HG03097 (cell line): ENCODE data around the gene OR51D1.
A peak's percentile ranks its signal among the peaks of the same experiment; 100 is the strongest.

ENCODE experiments used
- ATAC-seq: cut with Tn5 transposase; IDR thresholded peaks from one replicate; pipeline ENCODE4 v1.9.1; 2021; ENCODE audit not compliant: unreplicated experiment, low FRiP score

The OR51D1 gene, protein sequence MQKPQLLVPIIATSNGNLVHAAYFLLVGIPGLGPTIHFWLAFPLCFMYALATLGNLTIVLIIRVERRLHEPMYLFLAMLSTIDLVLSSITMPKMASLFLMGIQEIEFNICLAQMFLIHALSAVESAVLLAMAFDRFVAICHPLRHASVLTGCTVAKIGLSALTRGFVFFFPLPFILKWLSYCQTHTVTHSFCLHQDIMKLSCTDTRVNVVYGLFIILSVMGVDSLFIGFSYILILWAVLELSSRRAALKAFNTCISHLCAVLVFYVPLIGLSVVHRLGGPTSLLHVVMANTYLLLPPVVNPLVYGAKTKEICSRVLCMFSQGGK

DNA sequence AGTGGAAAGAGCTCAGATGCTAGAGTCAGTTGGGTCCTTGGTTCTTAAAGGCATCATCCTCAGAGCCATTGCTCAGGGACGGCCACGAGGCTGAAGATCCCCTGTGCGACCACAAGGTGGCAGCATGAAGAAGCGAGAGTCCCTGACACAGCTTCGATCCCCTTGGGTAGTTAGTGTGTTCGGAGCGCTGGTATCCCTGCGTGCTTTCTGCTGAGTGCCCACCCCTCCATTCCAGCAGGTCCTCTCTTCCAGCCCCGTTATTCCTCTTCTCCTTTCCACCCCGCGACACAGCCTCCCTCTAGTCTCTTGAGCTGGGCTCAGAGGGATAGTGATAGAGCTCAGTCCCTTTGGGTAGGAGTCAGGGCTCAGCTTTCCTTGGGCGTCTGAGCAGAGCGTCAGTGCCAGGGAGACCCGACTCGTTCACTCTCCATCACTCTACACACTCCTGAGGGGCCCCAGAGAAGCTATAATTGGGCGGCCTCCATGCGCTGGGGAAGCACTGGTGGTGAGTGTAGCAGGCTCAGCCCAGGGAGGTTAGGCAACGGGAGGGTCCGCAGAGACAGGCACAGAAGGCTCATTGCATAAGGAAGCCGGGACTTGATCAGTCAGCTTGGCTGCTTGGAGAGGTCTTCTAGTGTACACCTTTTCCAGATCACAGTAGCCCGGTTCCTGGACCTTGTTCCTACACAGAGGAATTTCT is at the start of gene OR51D1:
Gene OR51D1 (plus strand): TSS at position 516 of the 700 bp plus-strand sequence. CDS start 2,314 bp downstream, outside the sequence.
- peak; percentile 90 for ATAC-seq

DNA sequence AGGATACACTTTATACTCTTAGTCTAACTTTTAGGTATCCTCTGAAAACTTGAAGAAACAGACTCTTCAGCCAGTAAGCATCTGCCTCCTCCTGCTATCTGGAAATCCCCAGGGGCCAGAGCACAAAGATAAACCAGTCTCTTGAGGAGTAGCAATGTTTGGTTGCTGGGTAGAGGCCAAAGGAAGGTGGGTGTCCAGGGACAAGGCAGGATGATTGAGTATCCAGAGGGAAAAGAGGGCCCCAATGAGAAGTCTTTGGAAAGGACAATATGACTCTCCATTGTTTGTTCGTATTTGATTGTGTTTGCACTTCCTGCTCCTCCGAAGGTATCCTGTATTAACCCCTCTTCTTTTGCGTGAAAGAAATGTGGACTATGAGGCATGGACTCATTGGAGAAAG is 48.3 kb upstream of the OR51D1 start:
- no peak for ATAC-seq

DNA sequence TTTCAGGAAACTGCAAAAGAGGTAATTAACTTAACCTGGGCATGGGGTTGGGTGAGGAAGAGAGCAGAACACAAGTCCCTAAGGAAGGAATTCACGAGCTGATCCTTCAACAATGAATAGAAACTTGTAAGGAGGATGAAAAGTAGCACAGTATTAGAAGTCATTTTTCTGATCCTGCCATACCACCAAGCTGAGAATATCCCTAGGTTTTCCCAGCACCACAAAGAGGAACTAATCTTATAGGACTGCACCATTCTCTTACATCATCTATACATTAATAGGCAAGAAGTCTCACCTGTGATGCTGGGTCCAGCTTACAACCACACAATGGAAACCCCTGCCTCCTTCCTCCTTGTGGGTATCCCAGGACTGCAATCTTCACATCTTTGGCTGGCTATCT is 43.5 kb upstream of the OR51D1 start, which contains the start of gene OR52I1:
Gene OR52I1 (plus strand): TSS at position 301 of the 400 bp plus-strand sequence. CDS start 0 bp downstream, at position 301.
- ATAC-seq, result no peak

DNA sequence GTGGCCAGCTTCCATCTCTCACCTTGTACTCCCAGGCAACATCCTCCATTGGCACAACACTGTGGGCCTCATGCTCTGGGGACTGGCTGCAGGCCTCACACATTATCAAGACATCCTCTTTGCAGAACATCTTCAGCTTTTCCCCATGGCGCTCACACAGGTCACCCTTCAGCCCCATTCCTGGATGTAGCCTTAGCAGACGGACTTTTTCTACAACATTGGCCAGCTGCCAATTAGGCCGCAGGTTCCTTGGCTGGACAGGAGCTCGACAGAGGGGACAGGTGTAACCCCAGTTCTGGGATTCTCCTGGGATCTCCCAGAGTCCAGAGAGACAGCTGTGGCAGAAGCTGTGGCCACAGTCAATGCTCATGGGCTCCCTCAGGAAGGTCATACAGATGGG is 32.2 kb upstream of the OR51D1 start:
- ATAC-seq, result no peak

DNA sequence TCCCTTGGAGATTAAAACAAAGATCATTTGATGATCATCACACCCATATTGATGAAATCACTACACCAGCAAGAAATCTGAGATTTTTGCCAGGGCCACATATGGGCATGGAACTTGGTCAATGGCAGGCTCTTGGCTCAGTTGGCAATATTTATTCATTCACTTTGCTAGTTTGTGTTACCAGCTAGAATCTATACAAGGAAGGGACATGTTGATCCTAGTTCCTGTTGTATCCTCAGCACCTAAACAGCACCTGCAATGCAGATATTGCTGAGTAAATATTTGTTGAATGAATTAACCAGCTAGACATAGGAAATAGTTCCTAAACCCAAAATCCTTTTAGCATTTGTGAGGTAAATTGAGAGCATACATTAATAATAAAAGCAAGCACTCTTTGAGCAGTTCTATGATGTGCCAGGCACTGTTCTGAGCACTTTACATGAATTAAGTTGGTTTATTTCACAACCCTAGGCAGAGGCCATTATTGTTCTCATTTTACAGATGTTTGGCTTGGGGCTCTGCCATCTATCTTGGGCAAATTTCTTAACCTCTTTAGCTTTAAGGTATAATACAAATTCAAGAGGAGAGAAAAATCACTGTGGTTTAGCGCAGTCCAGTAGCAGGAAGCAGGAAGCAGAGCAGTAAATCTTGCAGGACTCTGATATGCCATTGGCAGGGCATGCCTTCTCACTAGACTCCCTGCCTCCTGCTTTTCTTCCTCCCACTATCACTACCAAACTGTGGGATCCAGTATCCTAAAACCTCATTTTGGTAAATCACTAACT is 30.9 kb upstream of the OR51D1 start:
- ATAC-seq, result no peak

DNA sequence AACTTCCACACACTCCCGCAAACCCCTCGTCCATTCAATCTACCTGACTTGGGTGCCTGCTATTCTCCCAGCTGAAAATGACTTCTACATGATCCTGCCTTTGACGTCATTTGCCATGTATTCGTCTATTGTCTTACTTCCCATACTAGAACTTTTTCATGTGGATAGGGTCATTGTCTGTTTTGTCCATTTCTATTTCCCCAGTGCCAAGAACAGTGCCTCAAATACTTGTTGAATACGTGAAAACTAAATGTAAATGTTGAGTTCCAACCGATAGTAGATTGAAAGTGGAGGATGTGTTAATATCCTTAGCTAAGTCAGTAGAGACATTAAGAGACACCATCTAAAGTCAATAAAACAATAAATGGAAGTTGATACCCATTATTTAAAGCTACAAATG is 30.2 kb upstream of the OR51D1 start:
- no peak for ATAC-seq

DNA sequence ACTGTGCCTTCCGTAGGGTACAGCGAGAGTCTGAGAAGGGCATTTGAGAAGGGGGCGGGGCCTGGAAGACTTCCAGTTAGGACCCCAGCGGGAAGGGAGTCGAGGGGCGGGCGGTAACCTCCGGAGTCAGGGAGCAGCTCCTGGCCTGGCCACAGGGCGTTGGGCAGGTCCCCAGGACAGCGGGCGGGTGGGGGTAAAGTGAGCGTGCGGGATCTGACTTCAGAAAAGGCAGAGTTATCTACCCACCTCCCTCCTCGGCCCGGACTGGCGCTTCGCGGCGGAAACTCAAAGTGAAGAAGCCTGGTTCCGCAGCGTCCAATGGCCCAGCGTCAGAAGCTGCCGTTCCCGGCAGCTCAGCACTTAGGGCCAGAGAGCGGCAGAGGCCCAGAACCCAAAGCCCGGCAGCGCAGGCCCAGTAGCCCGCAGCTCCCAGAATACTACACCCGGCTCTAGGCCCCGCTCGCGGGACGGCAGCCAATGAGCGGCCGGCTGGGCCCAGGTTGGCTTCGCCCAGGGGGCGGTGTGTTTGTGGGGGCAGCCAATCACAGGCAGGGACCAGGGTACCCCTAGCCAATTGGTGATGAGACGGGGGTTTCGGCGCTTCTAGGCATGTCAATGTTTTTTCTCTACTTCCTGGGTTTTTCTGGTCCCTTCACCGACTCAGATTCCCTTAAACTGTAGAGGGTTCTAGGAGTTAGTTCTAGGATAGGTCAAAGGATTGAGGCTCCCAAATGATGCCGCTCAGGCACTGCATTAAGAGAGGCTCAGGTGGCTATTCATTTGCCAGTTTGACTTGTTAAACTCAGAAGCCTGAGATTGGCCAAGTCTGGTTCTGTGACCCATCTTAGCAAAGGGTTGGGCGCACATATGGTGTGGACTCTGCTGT is 29.3 kb upstream of the OR51D1 start, which contains the start of gene TRIM68:
Gene TRIM68 (minus strand): TSS at position 451 of the 886 bp plus-strand sequence. CDS start 2,727 bp downstream, outside the sequence.
- ATAC-seq, result peak; percentile 100

DNA sequence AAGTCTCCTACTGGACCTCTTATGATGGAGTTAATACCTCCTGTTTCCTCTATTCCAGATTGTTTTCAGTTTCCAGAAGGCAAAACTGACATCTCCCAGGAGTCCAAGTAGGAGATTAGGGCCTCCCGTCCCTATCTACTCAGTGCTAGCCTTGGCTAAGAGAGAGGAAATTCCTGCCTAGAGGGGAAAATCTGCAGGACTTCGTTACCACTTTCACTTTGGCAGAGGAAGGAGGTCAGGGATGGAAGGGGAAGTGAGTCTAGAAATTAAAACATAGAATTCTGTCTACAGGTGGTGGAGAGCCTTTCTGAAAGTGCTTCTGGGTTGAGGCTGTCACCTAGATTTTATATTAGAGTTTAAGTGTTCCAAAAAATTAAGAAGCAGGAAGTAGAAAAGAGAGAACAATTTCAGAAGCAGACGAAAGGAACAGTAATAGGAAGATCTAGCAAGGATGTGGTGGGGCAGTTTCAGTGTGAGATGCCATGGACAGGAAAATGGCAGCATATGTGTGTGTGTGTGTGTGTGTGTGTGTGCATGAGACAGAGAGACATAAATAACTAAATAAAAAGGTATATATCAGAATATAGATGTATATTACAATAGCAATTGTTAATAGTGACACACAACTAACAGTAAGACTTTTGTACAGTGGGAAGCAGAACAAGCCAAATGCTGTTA is 26.9 kb upstream of the OR51D1 start:
- ATAC-seq, result no peak

DNA sequence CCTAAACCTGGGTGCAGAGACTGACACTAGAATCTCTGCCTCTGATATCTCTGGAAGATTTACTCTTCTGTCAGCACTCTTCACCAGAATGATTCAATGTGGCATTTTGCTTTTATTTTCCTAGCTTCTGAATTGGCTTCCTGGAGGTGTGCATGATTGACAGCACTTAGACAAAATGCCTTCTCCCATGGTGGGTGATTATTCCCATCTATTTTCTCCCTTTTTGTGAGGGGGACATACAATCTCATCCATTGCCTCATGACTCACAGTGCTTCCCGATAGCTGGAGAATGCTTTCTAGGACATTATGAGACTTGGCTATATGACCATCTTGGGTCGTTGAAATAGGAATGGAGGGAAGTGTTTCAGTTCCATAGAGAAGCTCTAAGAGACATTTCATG is 25.3 kb upstream of the OR51D1 start:
- no peak for ATAC-seq

DNA sequence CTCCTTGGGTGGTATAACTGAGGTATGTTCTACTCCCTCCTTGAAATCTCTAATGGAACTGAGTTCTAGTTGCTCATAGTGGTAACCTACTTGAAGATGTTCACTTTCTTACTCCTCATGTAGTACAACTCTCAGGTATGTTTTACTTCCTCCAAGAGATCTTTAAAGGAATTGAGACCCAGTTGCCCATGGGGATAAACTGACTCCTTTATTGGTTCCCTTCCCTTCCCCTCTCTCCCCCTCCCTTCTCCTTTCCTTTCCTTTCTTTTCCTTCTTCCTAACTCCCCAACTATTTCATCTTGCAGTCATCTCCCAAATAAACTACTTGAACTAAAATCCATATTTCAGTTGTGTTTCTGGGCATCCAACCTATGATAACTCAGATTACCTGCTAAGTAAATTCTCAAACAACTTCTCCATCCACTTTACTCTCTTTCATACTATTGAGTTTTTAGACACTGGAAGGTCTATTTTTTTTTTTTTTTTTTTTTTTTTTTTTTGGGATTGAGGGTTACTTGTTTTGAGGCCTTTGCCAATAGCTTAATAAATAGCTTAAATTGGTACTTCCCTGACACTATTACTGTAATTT is 21.3 kb upstream of the OR51D1 start:
- ATAC-seq, result no peak

DNA sequence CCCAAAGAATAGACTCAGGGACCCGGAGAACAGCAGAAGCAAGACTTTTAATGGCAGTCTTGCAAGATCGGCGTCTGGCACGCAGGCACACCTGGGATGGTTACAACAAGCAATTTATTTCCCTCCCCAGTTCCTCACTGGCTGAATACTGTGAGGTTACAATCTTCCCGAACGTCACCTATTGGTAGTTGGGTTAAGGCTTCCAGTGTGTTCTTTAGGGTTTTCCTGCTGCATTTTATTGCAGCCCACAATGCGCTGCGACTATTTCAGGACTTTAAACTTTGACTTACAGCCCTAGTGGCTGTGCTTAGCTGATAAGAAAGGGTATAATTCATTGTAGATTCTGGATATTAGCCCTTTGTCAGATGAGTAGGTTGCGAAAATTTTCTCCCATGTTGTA is 17.8 kb upstream of the OR51D1 start:
- no peak for ATAC-seq

DNA sequence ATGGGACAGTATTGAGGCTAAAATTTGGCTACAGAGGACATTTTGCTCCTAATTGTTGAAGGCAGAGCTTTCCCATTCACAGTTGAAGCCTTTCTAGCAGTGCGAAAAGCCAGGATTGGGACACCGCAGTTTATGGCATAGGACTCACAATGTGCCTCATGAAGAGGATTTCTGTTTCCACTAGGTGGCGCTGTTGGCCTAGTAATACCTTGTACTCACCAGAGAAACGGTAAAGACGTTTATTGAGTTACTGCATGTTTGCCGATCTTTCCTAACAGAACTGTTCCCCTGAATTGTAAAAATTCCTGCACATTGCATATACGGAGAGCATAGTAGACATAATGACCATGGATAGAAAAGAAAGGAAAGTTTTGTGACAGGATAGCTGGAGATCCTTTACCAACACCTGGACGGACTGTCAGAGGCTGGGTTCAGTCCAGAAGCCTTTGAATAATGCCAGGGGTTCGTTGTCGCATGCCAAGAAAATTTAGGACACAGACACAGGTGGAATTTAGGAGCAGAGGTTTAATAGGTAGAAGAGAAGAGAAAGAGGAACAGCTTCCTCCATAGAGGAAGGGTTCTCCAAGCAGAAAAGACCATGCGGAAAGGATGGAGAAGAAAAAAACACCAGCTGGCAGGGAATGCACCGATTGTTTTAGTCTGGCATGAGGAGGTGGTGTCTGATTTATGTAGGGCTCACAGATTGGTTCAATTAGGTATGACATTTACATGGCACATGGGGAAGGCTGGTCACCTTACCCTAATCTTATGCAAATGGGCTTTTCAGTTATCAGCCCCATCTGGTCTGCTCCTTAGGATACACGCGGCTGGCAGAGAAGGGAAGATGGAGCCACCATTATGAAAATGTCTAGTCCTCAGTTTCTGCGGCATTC is 10.8 kb upstream of the OR51D1 start:
- no peak for ATAC-seq

DNA sequence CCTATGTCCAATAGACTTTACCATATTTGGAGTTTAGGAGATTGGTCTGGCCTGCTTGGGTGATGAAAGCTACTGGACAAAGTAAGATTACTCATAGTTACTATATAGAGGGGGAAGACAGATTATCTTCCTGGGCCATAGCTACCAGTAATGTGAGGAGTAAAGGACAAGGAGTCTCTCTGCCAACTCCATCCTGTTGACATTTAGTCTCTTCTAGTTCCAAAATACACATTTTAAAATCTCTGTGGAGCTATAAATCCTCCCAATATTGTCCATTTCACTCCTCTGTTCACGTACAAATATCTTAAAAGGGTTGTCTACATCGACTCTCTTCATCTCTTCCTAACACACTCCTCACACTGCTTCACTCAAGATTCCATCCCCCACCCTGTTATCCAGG is 1.1 kb upstream of the OR51D1 start:
- ATAC-seq, result no peak

DNA sequence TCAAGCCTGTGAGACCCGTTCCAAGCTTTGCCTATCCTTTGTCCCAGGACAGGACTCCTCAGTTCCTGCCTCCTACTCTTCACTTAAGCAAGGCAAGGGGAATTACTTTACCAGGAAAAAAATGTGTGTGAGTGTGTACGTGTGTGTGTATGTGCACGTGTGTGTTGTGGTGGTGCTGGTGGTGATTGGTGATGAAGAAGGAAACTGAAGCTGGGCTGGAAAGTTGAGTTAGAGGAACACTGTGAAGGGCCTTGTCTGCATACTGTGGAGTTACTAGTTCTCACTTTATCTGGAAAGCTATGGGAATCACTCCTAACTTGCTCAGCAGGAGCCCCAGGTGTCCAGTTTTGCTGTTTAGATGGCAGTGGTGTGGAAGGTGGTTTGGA is 378 bp downstream of the OR51D1 start:
- ATAC-seq, result no peak

DNA sequence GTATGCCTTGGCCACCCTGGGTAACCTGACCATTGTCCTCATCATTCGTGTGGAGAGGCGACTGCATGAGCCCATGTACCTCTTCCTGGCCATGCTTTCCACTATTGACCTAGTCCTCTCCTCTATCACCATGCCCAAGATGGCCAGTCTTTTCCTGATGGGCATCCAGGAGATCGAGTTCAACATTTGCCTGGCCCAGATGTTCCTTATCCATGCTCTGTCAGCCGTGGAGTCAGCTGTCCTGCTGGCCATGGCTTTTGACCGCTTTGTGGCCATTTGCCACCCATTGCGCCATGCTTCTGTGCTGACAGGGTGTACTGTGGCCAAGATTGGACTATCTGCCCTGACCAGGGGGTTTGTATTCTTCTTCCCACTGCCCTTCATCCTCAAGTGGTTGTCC is 2.7 kb downstream of the OR51D1 start:
- ATAC-seq, result no peak

DNA sequence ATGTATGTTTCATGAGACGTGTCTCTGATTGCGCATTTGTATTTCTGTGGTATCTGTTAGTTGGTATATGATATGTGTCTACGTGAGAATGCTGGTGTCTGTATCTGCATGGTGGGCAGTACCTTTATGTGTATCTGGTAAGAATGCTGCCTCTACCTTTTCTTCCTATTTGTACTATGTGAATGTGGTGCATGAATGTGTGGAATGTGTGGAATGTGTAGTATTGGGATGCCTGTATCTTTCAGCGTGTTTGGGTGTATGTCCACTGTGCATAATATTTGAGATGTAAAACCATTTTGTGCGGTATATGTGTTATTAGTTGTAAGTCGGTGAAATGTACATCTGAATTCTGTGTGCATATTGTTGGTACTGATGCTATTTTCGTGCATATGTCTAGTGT is 4.2 kb downstream of the OR51D1 start:
- ATAC-seq, result no peak

DNA sequence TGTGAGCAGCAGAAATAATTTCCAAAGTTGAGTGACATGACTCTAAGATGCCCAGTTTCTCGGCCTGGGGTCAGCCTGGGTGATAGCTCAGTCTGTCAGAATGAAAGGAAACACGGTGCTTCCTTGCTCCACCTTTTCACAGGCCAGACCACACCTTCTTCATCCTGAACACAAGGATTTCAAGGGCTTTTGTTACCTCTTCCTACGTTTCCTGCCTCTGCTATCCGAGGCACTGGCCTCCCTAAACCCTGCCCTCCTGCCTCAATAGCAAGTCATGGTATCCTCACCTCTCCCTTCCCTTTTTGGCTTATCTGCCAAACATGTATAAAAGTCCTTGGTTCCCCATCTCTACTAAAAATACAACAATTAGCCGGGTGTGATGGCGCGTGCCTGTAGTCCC is 4.8 kb downstream of the OR51D1 start:
- ATAC-seq, result no peak

DNA sequence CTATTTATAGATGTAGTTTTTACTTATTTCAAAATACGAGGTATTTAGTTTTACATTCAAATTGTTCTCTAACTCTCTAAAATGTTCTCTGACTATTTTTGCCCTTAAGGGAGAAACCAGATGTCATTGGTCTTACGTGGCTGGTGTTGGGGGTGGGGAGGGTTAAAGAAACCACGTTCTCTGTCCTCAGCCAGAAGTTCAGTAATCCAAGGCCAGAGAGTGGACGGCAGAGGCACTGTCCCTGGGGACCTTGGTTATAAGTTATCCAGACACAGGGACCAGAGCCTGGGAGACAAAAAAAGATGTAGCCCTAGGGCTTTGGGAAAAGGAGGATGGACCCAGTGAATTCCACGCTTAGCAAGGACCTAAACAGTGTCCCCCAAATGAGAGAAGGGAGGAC is 5.8 kb downstream of the OR51D1 start:
- ATAC-seq, result no peak
